K562 (cell line): ENCODE measurements around the gene ZNF474. TPM values are rescaled to one million over a fixed set of nuclear protein-coding genes. Genes with fewer than 3 reads are reported as not detected.

Experiments used
- DLX4 ChIP-seq: fragments of 250-450 bp; sonication (Bioruptor Pico); IDR thresholded peaks from 2 replicates; pipeline ENCODE4 v1.6.1; 2021; ENCODE audit warnings: mild to moderate bottlenecking
- FOXK1 ChIP-seq: sonication (generic); formaldehyde crosslinking; IDR thresholded peaks from 2 replicates; pipeline ENCODE4 v1.8.0; 2022; ENCODE audit warnings: missing genetic modification reagents, mild to moderate bottlenecking, borderline replicate concordance
- JUN ChIP-seq, 2 experiments: sonication (generic) in 1 of 2; formaldehyde crosslinking in 1 of 2; IDR thresholded peaks; 2 replicates each; pipeline versions ENCODE4 v1.6.1 to v1.8.0; 2012 to 2022; ENCODE audit warnings: borderline replicate concordance in 2 of 2, mild to moderate bottlenecking in 2 of 2, improper control_type of control experiment in 1 of 2, low read depth in 1 of 2, low read length in 1 of 2, missing genetic modification reagents in 1 of 2
- MLLT1 ChIP-seq, 2 experiments: fragments of 450-650 bp; IDR thresholded peaks; 2 replicates each; pipeline ENCODE4 v1.6.1; 2016
- REST ChIP-seq, 2 experiments: fragments of 450-650 bp; formaldehyde crosslinking in 1 of 2; IDR thresholded peaks; 2 replicates each; pipeline versions ENCODE4 v1.4.0 to v1.6.1; 2014 to 2020; ENCODE audit warnings: mild to moderate bottlenecking in 2 of 2, borderline replicate concordance in 1 of 2, low read depth in 1 of 2
- TGIF2 ChIP-seq: sonication (generic); formaldehyde crosslinking; IDR thresholded peaks from 2 replicates; pipeline ENCODE4 v1.8.1; 2022; ENCODE audit warnings: mild to moderate bottlenecking, missing genetic modification reagents, moderate library complexity
- ZNF146 ChIP-seq: IDR thresholded peaks from one replicate; pipeline ENCODE4 v1.6.1; 2018; ENCODE audit warnings: missing compliant biosample characterization; ENCODE audit not compliant: unreplicated experiment
- polyA plus RNA-seq, 8 experiments: library from polyadenylated mRNA; depleted of rRNA in 4 of 8; stranded (reverse) in 5 of 8; unstranded in 3 of 8; fragments of >200 nt; fragmentation: Nextera tagmentation in 2 of 8; fragmentation: Illumina TruSeq in 1 of 8; extraction: Ambion mirVana in 2 of 8; extraction: Trizol in 1 of 8; gene quantifications; 2 replicates each; pipeline versions ENCODE4 v1.2.1 to v1.2.3, GENCODE V29; 2011 to 2014; ENCODE audit warnings: inconsistent platforms in 1 of 8, missing spikeins in 1 of 8
- total RNA-seq, 7 experiments: library from RNA; depleted of rRNA in 6 of 7; stranded (reverse); fragments of >200 nt in 6 of 7; fragmentation: Illumina TruSeq in 2 of 7; extraction: Trizol in 2 of 7; gene quantifications; 2 replicates each; pipeline versions ENCODE4 v1.2.1 to v1.2.3, GENCODE V29; 2011 to 2021; ENCODE audit warnings: low replicate concordance in 1 of 7
- TF ChIP-seq, protein P1 (sequence below): fragments of 450-650 bp; IDR thresholded peaks from 2 replicates; pipeline ENCODE4 v1.6.1; 2016; ENCODE audit warnings: antibody characterized with exemption
- TF ChIP-seq, protein P2 (sequence below): IDR thresholded peaks from 3 replicates; pipeline ENCODE4 v1.6.1; 2011; ENCODE audit warnings: borderline replicate concordance, mild to moderate bottlenecking, moderate library complexity; ENCODE audit not compliant: insufficient read length; ENCODE audit errors: extremely low read depth

Gene ZNF474
- total and polyA plus RNA-seq, 9 of the 15 experiments (the other 6 are each of a cell fraction or from before 2014, with no cell fraction given), result 0.16 to 0.62 (median 0.39) TPM

DNA sequence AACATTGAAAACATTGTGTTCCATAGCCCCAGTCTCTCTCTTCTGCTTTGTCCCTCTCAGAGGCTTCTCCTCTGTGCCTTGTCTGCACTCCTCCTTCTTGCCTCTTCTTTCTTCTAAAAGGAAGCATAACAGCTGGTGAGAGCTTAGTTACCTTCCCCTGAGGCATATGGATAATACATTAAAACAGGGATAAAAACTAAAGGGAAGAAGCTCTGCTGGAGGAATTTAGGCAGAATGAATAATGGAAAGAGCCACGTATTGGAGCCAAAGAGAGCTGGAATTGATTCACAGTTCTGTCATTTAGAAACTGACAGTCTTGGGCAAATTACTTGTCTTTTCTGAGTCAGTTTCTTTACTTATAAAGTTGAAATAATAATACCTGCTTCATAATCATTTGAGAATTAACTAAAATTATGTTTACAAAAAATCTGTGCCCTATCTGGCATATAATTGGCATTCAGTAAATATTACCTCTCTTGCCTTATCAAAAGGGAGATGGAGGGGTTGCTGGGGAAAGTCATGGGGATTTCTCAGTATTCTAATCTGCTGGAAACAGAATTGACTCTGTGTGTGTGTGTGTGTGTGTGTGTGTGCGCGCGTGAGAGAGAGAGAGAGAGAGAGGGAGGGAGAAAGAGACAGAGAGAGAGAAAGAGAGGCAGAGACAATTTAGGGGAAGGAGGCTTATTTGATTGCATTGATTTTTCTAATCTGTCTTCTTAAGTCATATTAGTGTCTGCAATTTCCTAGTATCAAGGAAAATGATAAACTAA, 20.2 kb downstream of the ZNF474 start (continued):
- peak; percentile 53 to 70; a peak in 3 of 4 replicates for TF ChIP-seq MLLT1 (IDR thresholded peaks at IDR 0.05)
- TF ChIP-seq TGIF2 (CRISPR knock-in tag), result no peak
- TF ChIP-seq, protein P1, sequence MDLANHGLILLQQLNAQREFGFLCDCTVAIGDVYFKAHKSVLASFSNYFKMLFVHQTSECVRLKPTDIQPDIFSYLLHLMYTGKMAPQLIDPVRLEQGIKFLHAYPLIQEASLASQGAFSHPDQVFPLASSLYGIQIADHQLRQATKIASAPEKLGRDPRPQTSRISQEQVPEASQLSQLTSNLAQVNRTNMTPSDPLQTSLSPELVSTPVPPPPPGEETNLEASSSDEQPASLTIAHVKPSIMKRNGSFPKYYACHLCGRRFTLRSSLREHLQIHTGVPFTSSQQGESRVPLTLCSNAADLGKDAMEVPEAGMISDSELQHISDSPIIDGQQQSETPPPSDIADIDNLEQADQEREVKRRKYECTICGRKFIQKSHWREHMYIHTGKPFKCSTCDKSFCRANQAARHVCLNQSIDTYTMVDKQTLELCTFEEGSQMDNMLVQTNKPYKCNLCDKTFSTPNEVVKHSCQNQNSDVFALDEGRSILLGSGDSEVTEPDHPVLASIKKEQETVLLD, result 0 out of 2 replicates have a peak, but pooled peaks have one; percentile 55
- no peak for TF ChIP-seq REST (IDR thresholded peaks at IDR 0.05; ENCODE audit: borderline replicate concordance)
- no peak for TF ChIP-seq REST (CRISPR knock-in tag; IDR thresholded peaks at IDR 0.05; ENCODE audit: low read depth)
- no peak for TF ChIP-seq JUN (IDR thresholded peaks at IDR 0.05; ENCODE audit: borderline replicate concordance, low read depth, low read length)
- no peak for TF ChIP-seq JUN (CRISPR knock-in tag; IDR thresholded peaks at IDR 0.05; ENCODE audit: borderline replicate concordance)
- no peak for TF ChIP-seq ZNF146 (CRISPR knock-in tag)
- TF ChIP-seq, protein P2, sequence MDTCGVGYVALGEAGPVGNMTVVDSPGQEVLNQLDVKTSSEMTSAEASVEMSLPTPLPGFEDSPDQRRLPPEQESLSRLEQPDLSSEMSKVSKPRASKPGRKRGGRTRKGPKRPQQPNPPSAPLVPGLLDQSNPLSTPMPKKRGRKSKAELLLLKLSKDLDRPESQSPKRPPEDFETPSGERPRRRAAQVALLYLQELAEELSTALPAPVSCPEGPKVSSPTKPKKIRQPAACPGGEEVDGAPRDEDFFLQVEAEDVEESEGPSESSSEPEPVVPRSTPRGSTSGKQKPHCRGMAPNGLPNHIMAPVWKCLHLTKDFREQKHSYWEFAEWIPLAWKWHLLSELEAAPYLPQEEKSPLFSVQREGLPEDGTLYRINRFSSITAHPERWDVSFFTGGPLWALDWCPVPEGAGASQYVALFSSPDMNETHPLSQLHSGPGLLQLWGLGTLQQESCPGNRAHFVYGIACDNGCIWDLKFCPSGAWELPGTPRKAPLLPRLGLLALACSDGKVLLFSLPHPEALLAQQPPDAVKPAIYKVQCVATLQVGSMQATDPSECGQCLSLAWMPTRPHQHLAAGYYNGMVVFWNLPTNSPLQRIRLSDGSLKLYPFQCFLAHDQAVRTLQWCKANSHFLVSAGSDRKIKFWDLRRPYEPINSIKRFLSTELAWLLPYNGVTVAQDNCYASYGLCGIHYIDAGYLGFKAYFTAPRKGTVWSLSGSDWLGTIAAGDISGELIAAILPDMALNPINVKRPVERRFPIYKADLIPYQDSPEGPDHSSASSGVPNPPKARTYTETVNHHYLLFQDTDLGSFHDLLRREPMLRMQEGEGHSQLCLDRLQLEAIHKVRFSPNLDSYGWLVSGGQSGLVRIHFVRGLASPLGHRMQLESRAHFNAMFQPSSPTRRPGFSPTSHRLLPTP, result no peak
- TF ChIP-seq FOXK1 (CRISPR knock-in tag), result no peak
- TF ChIP-seq DLX4 (CRISPR knock-in tag), result no peak
